Melanocyte of skin (primary cell): ENCODE measurements around the gene GPR107. TPM values are rescaled to one million over a fixed set of nuclear protein-coding genes. Genes with fewer than 3 reads are reported as not detected.

Experiments
- small RNA-seq, 2 donors: library from RNA; depleted of rRNA; stranded (forward); fragments of <200 nt; gene quantifications; one replicate each; pipeline ENCODE3, GENCODE V24; 2012
- total RNA-seq, 2 donors: library from RNA; depleted of rRNA; stranded (reverse); fragments of >200 nt; gene quantifications; 2 replicates each; pipeline ENCODE4 v1.2.3, GENCODE V29; 2012

GPR107 gene
- total RNA-seq = 10 to 100 TPM; 24.6 to 32.7 TPM

GRCh38 chr9:130053504-130054324, at the start of gene GPR107:
Gene GPR107 (plus strand): TSS chr9:130053906. CDS start chr9:130053933, 27 bp downstream.

DNA sequence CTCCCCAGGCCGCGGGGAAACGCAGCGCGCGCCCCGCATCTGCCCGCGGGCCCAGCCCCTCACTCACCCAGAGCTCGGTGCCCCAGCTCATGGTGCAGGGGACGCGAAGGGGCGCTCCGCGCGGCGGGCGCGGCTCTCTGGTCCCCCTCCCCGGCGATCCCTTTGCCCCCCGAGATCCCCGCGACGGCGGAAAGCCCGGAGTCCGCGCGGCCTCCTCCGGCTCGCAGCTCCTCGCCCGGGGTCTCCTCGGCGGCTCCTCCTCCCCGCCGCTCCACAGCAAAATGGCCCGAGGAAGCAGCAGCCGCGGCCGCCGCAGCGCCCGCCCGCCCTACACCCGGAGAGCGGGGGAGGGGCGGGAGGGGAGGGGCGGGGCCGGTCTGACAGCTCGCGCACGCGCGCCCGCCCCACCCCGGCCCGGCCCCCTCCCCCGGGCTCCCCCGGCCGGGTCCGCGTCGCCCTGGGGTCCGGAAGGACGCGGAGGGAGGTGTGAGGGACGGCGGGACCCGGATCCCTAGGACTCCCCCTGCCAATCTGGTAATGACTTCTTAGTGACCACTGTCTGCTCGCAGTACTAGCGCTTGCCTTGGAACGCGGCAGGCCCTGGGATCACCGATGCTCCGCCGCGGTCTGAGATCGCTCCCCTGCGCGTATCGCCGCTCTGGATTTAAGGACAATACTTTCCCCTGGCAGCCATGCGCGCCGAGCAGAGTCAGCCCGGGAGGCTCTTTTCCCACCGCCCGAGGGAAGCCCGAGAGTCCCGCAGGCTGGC, 10.6 kb upstream of the GPR107 start, which contains the start of gene FNBP1:
Gene FNBP1 (minus strand): TSS at position 305 of the 769 bp plus-strand sequence. CDS start 214 bp downstream, at position 91.

DNA sequence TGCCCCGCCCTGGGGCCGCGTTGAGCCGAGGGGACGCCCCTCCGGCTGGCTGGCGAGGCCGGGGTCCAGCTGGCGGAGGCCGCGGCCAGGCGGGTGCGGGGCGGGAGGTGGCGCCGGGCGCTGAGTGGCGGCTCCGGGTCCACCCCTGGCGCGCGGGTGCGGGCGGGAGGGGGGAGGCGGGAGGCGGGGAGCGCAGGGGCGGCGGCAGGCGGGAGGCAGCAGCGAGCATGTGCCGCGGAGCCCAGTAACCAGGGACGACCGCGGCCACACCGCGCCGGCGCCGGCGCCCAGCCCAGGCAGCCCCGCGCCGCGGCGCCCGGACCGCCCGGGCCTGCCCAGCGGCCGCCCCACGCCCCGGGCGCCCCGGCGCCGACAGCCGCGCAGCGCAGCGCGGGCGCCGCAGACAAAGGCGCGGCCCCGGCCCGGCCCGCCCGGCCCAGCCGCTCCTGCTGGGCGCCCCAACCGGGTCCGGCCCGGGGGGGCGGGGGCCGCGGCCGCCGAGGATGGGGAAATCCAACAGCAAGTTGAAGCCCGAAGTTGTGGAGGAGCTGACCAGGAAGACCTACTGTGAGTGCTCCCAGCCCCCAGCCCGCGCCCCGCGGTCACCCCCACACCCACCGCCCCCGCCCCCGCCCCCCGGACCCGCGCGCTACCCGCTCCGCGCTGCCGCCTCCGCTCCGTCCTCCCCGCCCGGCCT, 118.6 kb downstream of the GPR107 start, which contains the start of gene NCS1:
Gene NCS1 (plus strand): TSS at position 244 of the 697 bp plus-strand sequence. CDS start 260 bp downstream, at position 504.

Small RNA genes lying within 50 kb of the gene (small RNA-seq; reads per million reads assigned to genes)
- 0 reads per million in 2 donors for gene RF00019

Other genes with a start within 250 kb of the GPR107 start
- gene TOR1A, start 229.8 kb upstream of the GPR107 start, total RNA-seq = 10 to 100 TPM; 35.4 to 52.3 TPM
- 10 to 100 TPM; 32.0 to 37.6 TPM for gene C9orf78, start 218.6 kb upstream of the GPR107 start, total RNA-seq
- gene USP20, start 218.4 kb upstream of the GPR107 start, total RNA-seq = 10 to 100 TPM; 13.4 to 16.0 TPM
- 10 to 100 TPM; 40.6 to 41.3 TPM for gene FNBP1, start 10.7 kb upstream of the GPR107 start, total RNA-seq
- gene NCS1, start 118.5 kb downstream of the GPR107 start, total RNA-seq = 10 to 100 TPM; 42.0 to 85.6 TPM
- gene HMCN2, start 211.9 kb downstream of the GPR107 start, total RNA-seq = not detected